ENCODE results near the gene PAX8.

DNA sequence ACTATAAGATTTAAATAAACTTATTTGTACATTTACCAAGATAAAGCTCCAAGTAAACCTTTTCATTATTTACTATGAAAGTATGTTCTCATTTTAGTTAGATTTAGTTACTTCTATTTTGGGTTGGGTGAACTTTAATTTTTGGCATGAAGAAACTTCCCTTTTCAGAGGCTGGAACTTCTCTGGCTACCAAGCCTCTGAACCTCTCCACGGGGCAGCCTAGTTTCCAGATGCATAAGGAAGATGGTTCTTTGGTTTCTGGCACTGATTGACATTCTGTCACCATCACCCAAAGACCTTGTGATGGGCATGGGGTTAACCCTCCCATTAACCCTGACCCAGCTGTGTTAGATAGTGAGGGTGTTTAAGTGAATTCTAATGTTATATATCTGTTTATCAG is 87.8 kb downstream of the PAX8 start:
- TF ChIP-seq EZH2 (IDR thresholded peaks at IDR 0.05; ENCODE audit: insufficient read depth, poor library complexity, severe bottlenecking) (no peak), EZH2phosphoT487 (IDR thresholded peaks at IDR 0.05; ENCODE audit: insufficient read depth, low read depth) (no peak)

All from GM23248 (cell line).